GM21515 (cell line): ENCODE data around the gene RBBP4.
"Not testable (repeated sequence)": the region's sequence is repeated elsewhere in the genome, so short reads cannot be mapped to it uniquely, and the experiment has no call there.

Source experiments
- ATAC-seq: cut with Tn5 transposase; IDR thresholded peaks from one replicate; pipeline ENCODE4 v1.9.1; 2021; ENCODE audit not compliant: unreplicated experiment

The RBBP4 gene

DNA sequence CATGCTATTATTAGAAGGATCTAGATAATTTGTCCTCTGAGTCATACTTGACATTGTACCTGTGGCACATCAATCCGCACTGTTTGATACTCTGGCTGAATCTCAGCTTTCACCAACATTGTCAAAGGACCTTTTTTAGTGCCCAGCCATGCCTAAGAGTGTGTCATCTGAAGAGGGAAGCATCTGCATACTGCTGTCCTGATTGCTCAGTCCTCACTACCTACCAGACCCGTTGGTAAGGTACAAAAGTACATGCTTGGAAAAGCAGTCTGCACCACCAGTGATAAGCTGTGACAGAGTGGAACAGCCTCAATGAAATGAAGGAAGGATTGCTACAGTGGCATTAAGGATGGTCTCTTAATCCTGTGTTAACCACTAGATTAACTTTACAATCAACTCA lies 34.5 kb downstream of the RBBP4 start:
- ATAC-seq, result no peak

DNA sequence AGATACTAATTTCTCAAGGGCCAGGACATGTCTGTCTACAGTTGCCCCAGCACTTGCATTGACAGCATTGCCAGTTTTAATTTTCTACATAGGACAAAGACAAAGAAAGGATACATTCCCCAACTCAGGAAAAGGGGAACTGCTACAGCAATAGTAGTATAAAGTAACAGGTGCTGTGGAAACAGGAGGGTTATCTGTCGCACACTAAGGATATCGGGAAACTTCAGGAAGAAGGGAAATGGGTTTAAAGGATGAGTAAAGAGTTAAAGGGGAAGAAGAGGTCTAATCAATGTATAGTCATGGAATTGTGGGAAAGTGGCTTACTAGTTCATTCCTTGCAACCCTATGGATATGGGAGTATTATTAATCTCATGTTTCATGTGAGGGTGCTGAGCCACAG lies 35.4 kb downstream of the RBBP4 start:
- ATAC-seq, result no peak

DNA sequence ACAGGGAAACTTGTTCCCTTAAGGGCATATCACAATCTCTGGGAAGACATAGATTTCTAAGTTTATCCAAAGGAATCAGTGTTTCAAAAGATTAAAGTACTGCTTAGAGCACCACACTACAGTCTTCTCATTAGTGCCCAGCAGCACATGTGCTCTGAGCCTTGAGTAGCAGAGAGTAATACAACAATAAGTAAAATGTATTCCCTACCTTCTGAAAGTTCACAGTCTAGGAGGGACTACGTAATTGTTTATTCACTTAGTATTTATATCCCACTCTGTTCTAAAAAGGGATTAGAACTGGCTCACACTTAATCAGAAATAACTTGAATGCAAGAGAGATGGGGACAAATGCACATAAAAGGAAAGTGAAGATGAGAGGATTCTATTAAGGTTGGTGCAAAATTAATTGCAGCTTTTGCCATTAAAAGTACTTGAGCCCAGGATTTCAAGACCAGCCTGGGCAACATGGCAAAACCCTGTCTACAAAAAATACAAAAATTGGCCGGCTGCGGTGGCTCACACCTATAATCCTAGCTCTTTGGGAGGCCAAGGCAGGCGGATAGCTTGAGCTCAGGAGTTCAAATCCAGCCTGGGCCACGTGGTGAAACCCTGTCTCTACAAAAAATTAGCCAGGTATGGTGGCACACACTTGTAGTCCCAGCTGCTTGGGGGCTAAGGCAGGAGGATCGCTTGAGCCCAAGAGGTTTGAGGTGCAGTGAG lies 42.6 kb downstream of the RBBP4 start:
- no peak for ATAC-seq

DNA sequence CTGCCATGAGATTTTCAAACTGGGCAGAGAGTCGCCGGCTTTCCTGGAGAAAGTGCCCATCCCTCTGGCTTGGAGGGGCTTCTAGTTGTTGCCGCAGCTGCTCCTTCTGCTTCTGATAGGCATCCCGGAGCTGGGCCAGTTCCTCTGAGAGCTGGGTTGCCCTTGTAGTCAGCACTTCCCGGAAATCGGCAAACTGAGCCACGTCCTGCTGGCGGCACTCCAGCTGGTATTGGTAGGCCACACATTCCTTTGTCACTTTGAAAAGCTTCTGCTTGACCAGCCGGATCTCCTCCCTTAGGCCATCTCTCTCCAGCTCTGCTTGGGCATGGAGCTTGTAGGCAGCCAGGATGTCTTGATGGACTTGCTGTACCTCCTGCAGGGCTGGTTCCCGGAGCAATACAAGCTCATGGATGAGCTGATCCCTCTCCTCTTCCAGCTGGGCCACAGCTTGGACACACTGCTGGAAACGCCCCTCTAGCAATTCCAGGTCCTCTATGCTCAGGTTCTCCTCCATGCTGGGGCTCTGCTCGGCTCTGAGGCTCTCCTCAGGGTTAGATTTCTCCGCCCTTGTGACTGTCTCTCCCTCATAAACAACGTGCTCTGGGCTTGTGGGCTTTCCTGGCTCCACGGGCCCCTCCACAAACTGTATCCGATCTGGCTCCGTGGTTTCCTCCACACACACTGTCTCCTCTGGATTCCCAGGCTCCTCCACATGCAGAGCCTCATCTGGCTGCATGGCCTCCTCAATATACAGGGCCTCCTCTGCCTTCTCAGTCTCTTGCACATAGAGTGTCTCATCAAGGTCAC lies 44.3 kb downstream of the RBBP4 start:
- no peak for ATAC-seq

DNA sequence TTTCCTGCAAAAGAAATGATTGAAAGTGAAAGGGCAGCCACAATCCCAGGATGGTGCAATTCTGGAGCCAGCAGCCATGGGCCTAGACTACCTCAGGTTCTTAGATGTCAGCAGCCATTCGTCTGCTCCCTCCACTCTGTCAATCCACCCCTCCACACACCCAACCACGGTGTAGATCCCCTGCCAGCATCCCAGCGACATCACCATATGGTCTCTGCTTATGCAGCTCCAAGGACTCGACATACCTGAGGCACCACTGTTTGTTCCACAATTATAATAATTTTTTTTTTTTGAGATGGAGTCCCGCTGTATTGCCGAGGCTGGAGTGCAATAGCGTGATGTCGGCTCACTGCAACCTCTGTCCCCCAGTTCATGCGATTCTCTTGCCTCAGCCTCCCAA lies 45.0 kb downstream of the RBBP4 start:
- ATAC-seq, result no peak

DNA sequence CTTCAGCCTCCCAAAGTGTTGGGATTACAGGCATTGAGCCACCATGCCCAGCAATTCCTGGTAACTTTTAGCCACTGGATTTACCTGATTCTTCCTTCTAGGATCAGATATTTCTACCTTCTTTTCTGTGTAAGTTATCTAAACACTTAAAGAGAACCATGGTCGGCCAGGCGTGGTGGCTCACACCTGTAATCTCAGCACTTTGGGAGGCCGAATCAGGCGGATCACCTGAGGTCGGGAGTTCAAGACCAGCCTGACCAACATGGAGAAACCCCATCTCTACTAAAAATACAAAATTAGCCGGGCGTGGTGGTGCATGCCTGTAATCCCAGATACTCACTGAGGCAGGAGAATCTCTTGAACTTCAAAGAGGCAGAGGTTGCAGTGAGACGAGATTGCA lies 46.0 kb downstream of the RBBP4 start:
- ATAC-seq, result not testable (repeated sequence)

DNA sequence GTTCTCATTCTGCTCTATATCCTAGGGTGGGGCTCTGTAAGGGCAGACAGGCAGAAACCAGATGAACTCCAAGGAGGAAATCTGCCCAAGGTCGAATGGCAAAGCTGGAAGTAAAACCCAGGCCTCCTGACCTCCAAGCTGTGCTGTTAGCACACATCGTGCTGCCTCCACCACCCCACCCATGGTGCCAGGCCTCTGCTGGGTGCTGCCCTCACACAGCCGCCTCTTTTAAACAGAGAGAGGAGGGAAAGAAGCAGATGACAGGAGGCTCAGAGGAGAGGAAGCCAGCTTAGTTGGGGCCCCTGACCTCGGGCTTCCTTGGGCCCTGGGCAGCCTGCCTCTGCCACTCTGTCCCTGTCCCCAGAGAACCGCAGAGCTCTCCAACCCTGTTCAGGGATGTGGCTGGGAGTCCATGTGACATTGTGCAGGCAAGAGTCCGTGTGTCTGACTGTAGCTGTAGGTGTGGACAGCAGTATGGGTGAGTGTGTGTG lies 50.5 kb downstream of the RBBP4 start:
- ATAC-seq, result no peak

DNA sequence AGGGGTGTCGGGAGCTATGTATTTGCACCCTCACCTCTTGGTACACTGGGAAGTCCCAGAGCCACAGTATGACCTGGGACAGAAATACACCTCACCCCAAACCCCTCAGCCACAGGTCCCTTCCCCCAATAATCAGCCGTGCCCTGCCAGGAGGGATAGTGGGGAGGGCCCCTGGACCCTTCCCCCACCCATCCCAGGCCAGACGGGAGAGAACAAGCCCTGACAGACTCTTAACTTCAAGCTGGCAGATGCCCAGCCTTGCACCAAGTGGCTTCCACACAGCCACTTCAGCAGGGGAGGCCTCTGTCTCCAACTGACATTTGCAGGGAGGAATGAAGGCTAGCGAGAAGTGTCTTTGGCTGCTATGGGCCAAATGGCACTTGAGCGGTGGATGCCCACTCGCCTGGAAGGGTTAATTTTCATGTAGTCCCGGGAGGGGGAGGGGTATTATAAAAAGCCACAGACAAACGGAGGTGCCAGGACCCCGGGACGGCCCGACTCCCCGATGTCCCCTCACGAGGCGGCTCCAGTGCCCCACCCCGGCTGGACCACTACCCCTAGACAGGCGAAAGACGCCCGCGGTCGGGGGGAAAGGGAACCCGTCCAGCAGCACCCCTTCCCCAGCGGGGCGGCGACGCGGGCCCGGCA lies 51.1 kb downstream of the RBBP4 start:
- no peak for ATAC-seq

DNA sequence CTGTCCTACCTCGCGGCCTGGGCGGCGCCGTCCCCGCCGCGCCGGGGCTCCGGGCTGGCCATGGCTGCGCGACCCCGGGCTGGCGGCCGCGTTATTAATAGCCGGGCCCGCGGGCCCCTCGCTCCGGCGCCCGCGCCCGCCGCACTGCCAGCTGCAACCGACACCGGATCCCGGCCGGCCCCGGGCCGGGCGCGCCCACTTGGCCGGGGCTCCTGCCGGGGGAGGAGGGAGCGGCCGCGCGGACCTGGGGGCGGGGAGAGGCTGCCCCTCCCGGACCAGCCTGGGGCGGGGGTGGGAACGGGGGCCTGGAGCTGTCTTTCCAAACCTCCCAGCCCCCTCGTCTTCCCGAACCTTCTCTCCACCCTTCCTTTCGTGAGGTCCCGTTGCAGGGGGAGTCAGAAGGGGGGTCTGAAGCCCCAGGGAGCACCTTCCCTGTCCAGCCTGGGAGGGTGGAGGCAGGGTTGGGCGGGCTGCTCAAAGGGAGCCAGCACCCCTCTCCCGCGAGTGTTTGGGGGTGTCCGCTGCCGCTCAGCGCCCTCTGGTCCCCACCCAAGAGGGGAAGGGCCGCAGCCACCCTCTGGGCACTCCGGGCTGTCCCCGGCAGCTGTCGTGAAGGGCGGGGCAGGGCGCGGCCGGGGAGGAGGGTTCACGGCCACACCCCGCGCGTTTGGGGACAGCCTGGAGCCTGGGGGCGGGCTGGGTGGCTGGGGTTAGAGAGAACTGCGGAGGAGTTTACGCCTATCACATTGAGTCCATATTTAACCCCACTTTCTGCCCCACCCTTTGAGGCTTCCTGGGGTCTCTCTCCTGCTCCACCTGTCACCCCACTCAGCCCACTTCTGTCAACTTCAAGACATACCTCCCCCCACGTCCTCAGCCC lies 51.8 kb downstream of the RBBP4 start, which contains the start of gene SYNC:
Gene SYNC, minus strand, starts transcription at position 172 of the 880 bp plus-strand sequence. Its CDS starts 110 bp downstream, at position 62.
- no peak for ATAC-seq

DNA sequence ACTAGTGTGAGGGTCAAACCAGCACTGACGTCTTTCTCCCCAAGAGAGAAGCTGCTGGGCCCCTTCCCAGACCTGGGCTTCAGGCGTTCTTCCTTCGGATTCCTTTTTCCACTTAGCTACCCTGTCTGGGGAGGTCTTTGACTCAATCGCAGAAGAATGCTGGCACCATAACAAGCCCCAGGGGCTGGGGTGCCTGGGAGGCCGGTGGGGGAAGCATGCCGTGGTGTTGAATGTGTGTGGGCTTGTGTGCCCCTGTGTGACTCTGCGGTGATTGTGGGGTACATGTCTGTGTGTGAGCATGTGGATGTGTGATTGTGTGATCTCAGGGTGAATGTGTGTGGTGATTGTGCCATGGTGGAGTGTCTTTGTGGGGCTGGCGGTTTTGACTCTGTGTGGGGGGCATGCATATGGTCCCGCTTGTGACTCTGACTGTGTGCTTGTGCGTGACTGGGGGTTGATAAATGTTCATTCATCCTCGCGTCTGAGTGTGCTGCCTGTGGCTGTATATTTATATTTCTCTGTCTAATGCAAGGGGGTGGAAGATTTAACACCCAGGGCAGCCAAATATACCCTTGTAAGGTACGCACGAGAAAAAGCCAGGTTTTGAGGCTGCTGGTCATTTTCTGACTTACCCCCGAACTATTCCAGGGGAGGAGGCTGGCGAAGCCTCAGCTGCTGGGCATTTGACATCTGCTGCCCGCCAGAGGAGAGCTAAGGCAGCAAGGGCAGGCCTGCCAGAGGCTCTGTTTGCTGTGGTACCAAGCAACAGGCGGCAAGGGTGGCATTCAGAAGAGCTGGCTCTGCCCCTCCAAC lies 52.7 kb downstream of the RBBP4 start:
- ATAC-seq, result no peak

DNA sequence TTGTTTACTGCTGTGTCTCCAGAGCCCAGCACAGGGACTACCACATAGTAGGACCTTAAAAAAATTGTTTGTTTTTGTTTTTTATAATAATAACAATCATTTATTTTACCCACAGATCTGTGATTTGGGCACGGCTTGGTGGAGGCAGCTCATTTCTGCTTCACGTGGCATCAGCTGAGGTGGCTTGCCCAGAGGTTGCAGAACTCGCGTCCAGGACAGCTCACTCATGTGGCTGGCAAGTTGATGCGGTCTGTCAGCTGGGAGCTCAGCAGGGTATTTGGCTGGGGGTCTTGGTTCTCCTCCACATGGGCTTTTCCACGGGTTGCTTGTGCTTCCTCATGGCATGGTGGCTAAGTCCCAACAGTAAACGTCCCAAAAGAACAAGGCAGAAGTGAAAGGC lies 54.5 kb downstream of the RBBP4 start:
- no peak for ATAC-seq

DNA sequence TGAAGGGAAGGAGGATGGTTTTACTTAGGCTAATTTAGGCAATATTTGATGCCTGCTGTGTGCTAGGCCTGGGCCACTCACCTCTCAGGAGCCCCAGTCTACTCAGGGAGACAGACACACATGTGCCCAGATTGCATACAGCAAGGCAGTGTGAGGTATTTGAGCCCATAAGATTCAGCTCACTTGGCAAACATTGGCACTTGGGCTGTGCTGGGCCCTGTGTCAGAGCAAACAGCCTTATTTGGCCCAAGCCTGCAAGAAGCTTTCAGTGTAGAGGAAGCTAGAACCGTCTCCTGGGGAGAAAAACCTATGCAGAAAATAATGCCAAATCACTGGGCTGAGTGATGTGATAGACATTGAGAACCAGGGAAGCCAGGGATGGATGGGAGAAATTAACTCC lies 55.5 kb downstream of the RBBP4 start:
- no peak for ATAC-seq

DNA sequence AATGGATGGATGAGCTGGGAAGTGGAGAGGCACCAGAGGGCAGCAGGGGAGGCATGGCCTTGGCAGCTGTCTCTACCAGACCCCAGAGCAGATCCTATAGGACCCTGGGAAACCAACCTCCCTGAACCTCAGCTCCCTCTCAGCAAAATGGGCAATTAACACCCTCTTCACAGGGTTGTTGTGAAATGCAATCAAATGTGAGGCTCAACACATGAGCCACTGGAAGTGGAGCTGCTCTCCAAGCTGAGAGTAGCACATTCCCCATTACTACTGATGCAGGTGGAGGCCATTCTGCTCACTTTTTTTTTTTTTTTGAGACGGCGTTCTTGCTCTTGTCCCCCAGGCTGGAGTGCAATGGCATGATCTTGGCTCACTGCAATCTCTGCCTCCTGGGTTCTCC lies 58.1 kb downstream of the RBBP4 start:
- ATAC-seq, result no peak

DNA sequence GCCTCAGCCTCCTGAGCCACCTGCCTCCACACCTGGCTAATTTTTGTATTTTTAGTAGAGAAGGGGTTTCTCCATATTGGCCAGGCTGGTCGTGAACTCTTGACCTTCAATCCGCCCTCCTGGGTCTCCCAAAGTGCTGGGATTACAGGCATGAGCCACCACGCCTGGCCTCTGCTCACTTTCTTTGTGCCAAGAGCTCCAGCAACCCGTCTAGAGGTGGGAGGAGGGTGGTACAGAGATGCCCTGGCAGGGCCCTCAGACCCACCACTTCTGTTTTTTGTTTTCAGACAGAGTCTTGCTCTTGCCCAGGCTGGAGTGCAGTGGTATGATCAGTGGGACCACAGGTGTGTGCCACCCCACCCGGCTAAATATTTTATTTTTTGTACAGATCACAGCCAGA lies 58.5 kb downstream of the RBBP4 start:
- ATAC-seq, result no peak

DNA sequence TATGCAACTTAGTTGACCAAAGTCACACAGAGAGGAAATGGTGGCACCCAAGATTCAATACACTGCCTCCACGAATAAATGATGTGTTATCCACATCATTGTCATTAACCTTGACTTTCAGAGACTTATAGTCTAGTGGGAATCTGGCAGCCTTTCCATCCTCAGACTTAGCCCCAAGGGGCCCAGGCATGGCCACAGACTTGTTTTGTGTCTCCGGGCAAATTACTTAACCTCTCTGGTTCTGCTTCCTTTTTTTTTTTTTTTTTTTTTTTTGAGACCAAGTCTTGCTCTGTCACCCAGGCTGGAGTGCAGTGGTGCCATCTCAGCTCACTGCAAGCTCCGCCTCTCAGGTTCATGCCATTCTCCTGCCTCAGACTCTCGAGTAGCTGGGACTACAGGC lies 60.2 kb downstream of the RBBP4 start:
- ATAC-seq, result not testable (repeated sequence)

DNA sequence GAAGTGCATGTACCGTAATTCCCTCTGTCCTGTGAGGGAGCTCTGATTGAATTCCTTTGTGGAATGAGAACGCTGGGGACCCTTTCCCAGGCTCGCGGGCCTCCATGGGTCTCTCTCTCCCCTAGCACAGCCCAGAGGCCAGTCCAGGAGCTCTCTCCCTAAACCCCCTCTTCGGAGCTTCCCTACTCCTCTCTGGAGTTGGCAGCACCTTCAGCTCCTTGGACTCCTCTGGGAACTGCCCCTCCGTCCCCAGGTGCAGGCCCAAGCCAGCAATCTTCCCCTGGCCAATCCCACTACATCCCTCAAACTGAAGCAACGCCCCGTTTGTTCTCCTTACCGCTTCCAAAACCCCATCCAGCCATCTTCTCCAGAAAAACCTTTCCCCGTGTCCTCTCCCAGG lies 62.1 kb downstream of the RBBP4 start:
- ATAC-seq, result no peak

DNA sequence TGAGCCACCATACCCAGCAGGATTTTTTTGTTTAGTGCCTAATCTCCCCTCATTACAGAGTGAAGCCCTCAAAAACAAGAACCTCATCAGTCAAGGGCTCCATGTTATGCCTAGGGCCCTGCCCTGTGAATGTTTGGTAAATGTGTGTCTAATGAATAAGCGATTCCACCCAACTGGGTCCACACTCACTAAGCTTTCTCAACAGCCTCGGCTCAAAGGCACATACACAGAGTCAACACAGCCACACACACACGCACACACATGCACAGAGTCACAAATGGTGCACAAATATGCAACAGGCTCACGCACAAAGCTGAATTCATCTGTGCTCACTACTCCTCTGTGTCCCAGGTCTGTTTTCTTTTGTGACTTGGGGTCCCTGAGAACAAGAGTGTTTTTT lies 63.3 kb downstream of the RBBP4 start:
- ATAC-seq, result no peak

DNA sequence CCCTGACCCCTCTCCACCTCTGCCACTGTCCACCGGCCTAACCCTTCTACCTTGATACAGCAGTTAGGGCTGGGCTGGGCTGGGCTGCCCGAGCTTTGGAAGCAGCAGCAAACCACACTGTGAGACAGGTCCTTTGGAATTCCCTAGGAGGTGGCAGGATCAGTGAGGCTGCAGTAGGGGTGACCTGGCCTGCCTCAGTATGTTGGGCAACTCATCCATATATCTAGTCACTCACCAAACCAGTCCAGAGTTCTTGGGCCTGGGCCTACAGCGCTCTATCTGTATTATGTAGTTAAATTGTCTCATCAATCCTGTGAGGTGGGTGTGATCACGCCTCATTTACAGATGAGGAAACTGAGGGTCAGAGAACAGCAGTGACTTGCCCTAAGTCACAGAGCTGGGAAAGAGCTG lies 64.9 kb downstream of the RBBP4 start:
- ATAC-seq, result no peak

DNA sequence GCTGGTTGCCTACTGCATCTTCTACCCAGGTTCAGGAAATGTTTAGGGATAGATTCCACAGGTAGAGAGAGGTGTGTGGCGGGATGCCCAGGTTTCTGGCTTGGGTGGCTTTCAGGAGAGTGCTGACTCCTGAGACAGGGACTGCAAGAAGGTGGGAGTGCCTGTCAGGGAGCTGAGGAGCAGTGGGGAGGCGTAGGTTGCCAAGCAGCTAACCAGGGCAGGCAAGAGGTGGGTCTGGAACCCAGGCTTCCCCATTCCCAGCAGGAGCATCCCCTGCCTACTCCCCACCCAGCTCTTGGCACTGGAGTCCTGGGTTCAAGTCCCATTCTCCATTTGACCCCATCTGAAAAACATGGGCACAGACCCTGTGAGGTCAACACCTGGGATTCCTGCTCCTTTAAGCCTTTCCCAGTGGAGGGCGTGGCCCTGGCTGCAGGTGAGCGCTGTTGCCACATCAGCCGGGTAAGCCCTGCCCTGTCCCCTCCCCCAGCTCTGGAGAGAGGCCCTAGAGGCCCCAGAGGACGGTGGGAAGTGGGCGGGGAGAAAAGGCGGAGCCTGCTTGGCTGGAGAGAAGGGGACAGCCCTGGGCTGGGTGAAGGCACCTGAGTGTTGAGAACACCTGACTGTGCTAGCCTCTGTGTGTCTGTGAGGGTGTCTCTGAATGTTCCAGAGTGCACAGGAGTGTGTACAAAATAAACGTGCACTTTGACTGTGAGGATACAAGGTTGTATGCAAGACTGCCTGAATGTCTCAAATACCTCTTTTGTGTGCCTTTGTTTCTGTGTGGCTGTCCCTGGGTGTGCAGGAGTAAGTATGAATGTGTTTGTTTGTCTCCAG lies 65.5 kb downstream of the RBBP4 start:
- no peak for ATAC-seq
